22Rv1 (cell line): ENCODE measurements around the gene NFIA.

Experiments used
- ZFX ChIP-seq: fragments of 450-650 bp; IDR thresholded peaks from 2 replicates; pipeline ENCODE4 v1.6.1; 2017; ENCODE audit warnings: antibody characterized with exemption, borderline replicate concordance
- TF ChIP-seq, protein P1 (sequence below): fragments of 450-650 bp; IDR thresholded peaks from 2 replicates; pipeline ENCODE4 v1.5.1; 2017; ENCODE audit warnings: mild to moderate bottlenecking

DNA sequence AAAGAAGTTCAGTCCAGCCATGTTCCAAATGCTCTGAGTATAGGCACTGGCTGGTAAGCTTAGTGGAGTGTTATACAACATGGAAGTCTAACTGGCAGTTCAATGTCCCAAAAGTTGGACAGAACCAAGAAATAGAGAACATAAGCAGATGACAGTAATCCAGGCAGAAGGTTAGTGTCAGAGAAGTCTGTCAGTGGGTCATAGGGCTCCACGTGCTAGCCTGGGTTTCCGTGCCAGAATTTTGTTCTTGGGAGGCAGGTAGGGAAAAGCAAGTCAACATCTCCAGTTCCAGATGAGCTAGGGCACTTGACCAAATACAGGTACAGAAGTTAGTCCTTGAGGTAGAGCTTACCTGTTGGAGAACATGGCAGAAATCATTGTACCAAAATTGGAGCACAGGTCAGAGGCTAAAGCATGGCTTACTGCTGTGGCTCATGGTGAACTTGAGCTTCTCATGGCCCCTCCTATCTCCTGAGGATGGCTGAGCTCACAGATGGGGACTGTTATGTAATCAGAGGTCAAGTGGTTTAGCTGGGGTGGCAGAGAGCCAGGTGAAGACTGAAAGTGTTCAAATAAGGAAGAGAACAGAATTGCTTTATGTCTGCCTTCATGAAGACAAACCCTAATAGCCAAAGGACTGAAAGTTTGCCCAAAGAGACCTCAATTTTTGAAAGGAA is 170.8 kb downstream of the NFIA start:
- TF ChIP-seq, protein P1, sequence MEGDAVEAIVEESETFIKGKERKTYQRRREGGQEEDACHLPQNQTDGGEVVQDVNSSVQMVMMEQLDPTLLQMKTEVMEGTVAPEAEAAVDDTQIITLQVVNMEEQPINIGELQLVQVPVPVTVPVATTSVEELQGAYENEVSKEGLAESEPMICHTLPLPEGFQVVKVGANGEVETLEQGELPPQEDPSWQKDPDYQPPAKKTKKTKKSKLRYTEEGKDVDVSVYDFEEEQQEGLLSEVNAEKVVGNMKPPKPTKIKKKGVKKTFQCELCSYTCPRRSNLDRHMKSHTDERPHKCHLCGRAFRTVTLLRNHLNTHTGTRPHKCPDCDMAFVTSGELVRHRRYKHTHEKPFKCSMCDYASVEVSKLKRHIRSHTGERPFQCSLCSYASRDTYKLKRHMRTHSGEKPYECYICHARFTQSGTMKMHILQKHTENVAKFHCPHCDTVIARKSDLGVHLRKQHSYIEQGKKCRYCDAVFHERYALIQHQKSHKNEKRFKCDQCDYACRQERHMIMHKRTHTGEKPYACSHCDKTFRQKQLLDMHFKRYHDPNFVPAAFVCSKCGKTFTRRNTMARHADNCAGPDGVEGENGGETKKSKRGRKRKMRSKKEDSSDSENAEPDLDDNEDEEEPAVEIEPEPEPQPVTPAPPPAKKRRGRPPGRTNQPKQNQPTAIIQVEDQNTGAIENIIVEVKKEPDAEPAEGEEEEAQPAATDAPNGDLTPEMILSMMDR: no peak
- no peak for TF ChIP-seq ZFX
